Subcutaneous preadipocyte (primary cell): ENCODE data around the gene EXOC6. TPM values are rescaled to one million over a fixed set of nuclear protein-coding genes. Genes with fewer than 3 reads are reported as not detected.

ENCODE experiments used
- small RNA-seq: library from RNA; depleted of rRNA; stranded (forward); fragments of <200 nt; gene quantifications from one replicate; pipeline ENCODE3, GENCODE V24; 2012
- total RNA-seq: library from RNA; depleted of rRNA; stranded (reverse); fragments of >200 nt; gene quantifications from 2 replicates; pipeline ENCODE4 v1.2.3, GENCODE V29; 2012

The EXOC6 gene
- 1.5 and 5.1 TPM in 2 replicates for total RNA-seq

GRCh38 chr10:92848441-92849233 lies at the start of gene EXOC6:
EXOC6 (plus strand) TSS chr10:92848520; CDS start chr10:92848534, 14 bp downstream.

GRCh38 chr10:93059975-93060886 lies 211.9 kb downstream of the EXOC6 start, which contains the start of gene CYP26C1:
CYP26C1 (plus strand) TSS chr10:93060798; CDS start chr10:93061264, 466 bp downstream.

GRCh38 chr10:93073539-93074146 lies 225.3 kb downstream of the EXOC6 start, which contains the start of gene CYP26A1:
CYP26A1 (plus strand) TSS chr10:93073893; CDS start chr10:93073935, 42 bp downstream.

Small RNA genes within 50 kb of the gene (small RNA-seq; reads per million reads assigned to genes)
- not detected for gene AL392103.1

Other genes starting within 250 kb of the EXOC6 start
- 0.39 TPM in 1 of 2 replicates, not detected in the other for gene HHEX, start 158.6 kb upstream of the EXOC6 start, total RNA-seq
- gene CYP26C1, start 212.3 kb downstream of the EXOC6 start, total RNA-seq = under 0.01 TPM in 2 replicates
- not detected in 2 replicates for gene CYP26A1, start 225.4 kb downstream of the EXOC6 start, total RNA-seq